Activated CD8-positive, alpha-beta memory T cell treated with anti-CD3 and anti-CD28 coated beads, Interleukin-2, amount 50 U/mL, for 24 hours (primary cell): ENCODE measurements around the gene EFCAB12.
"Not testable (repeated sequence)": the region's sequence is repeated elsewhere in the genome, so short reads cannot be mapped to it uniquely, and the experiment has no call there.

Experiments used
- DNase-seq: peaks from one replicate; pipeline ENCODE4 v3.0.0-alpha.2; 2020; ENCODE audit errors: extremely low read depth

Gene EFCAB12

GRCh38 chr3:129421236-129421883 is 7.1 kb downstream of the EFCAB12 start:
- no peak for DNase-seq

DNA sequence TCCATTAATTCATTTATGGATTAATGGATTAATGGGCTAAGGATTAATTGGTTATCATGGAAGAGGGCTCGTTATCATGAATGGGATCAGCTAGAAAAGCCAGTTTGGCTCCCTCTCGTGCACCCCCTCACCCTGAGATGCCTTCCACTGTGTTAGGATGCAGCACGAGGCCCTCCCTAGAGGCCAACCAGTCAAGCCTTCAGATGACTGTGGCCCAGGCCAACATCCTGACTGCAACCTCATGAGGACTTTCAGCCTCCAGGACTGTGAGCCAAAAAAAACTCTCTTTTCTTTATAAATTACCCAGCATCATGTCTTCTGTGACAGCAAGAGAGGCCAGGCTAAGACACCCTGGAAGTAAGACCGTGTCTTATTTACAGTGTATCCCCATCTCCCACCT is 9.0 kb downstream of the EFCAB12 start:
- DNase-seq, result no peak

GRCh38 chr3:129418041-129418973 is 10.1 kb downstream of the EFCAB12 start:
- no peak for DNase-seq

DNA sequence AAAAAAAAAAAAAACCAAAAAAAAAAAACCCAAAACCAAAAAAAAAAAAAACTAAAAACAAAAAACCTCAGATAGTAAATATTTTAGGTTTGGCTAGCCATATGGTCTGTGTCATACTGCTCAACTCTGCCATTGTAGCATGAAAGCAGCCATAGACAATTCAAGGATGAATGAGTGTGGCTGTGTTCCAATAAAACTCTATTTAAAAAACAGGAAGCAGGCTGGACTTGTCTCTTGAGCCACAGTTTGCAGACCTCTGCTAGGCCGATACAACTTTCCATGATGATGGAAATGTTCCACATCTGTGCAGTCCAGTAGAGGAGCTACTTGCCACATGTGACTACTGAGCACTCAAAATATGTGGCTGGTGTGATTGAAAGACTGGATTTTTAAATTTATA is 11.1 kb downstream of the EFCAB12 start:
- no peak for DNase-seq

GRCh38 chr3:129416415-129416814 is 12.0 kb downstream of the EFCAB12 start:
- DNase-seq, result no peak

DNA sequence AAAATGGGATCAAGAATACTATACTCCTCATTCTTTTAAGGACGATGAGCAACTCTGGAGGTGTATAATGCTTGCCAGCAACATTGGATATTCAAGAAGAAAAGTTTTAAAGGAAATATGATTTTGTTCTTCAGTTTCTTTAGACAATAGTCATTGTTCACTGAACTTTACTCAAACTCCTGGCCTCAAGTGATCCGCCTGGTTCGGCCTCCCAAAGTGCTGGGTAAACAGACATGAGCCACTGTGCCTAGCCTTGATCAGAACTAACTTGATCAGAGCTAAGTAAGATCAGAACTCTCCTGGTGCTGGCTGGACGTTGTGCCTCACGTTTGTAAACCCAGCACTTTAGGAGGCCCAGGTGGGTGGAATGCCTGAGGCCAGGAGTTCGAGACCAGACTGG is 12.6 kb downstream of the EFCAB12 start:
- no peak for DNase-seq

- no peak for DNase-seq
Observed at GRCh38 chr3:129415378-129415777, 13.1 kb downstream of the EFCAB12 start.

GRCh38 chr3:129413687-129414506 is 14.5 kb downstream of the EFCAB12 start:
- no peak for DNase-seq

GRCh38 chr3:129413238-129413637 is 15.2 kb downstream of the EFCAB12 start:
- not testable (repeated sequence) for DNase-seq

GRCh38 chr3:129412542-129413198 is 15.8 kb downstream of the EFCAB12 start:
- DNase-seq, result no peak

DNA sequence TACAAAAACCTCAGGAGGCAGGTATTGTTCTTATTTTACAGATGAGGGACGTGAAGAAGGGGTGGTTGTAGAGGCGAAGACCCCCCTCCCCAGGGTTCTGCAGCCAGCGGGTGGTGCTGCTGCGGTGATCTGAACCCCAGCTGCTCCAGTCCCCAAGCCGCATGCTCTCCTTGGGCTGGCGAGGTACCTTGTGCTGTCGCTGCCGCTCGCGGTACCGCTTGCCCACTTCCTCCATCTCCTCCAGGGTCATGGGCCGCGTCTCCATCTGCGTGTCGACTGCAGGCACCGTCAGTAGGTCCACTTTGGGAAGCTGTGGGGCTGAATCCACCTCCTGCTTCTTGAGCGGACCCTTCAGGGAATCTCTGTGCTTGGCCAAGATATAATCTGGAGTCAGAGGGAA is 17.5 kb downstream of the EFCAB12 start:
- DNase-seq, result no peak

- no peak for DNase-seq
Observed at GRCh38 chr3:129409541-129409940, 18.9 kb downstream of the EFCAB12 start.

DNA sequence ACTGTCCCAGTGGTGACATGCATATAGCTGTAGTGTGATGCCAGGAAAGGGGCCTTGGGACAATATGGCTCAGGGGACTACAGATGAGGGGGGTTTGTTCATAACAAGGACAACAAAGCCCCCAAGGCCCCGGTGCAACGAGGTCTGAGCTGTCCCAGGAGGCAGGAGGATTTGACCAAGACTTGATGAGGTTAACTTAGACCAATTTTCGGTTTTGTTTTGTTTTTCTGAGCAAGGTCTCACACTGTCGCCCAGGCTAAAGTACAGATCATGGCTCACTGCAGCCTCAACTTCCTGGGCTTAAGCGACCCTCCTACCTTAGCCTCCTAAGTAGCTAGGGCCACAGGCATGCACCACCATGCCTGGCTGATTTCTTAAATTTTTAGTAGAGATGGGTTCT is 23.8 kb downstream of the EFCAB12 start:
- no peak for DNase-seq

- DNase-seq, result no peak
Observed at GRCh38 chr3:129404130-129404529, 24.3 kb downstream of the EFCAB12 start.

DNA sequence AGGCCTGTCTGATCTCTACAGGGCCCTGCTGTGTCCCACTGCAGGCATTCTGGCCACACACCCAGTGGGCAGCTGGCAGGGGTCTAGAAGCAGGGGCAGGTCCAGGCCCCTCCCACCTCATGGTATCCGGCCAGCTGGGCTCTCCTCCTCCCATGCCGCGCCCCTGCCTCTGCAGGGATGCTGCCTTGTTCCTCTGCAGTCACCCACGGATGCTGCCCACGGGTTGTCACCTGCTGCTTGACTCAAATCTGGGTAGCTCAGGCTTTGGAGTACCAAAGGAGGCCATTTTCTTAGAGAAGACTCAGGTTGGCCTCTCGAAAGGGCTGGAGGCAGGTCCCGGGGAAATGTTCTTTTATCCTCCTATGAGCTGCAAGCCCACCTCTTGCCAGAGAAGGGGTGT is 25.0 kb downstream of the EFCAB12 start:
- DNase-seq, result no peak

DNA sequence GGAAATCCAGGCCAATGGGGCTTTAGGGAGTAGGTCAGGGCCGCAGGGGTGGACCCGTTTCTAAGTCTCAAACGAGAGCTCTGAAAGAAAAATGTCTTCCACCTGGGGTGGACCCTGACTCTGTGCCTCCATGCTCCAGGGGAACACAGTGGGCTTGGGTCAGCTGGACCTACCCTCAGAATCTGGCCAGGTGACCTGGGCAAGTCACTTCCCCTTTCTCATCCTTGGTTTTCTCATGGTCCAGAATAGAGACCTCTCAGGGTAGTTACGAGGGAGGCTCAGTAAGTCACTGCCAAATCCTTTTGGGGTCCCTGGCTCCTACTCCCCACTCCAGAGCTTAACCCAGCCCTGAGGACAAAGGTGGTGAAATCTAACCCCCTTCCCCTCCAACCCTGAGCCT is 25.8 kb downstream of the EFCAB12 start:
- no peak for DNase-seq

DNA sequence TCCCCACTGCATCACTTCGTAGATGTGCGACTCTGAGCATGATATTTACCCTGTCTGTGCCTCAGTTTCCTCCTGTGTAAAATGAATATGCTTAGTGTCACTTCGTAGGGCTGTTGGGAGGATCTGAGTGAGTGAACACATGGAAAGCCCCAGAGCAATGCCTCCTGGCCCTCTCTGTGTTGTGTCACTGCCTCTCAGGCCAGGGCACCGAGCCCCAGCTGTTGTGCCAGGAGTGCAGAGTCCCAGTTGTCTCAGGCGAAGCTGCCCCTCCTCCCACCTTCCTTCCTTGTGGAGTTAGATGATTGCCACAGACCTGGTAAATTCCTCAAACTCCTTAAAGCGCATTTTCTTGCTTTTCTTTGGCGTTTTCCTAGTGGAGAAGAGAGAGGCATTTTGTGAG is 26.2 kb downstream of the EFCAB12 start:
- DNase-seq, result no peak

DNA sequence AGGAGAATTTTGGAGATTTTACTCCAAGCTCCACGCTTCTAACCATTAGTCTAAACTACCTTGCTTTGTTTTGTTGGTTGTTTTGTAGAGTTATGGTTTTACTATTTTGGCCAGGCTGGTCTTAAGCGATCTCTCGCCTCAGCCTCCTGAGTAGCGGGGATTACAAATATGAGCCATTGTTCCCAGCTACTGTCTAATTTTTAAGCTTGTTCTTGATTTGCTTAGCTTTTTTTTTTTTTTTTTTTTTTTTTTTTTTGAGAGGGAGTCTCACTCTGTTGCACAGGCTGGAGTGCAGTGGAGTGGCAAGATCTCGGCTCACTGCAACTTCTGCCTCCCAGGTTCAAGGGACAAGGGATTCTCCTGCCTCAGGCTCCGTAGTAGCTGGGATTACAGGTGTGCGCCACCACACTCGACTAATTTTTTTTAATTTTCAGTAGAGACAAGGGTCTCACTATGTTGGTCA is 28.5 kb downstream of the EFCAB12 start:
- no peak for DNase-seq

DNA sequence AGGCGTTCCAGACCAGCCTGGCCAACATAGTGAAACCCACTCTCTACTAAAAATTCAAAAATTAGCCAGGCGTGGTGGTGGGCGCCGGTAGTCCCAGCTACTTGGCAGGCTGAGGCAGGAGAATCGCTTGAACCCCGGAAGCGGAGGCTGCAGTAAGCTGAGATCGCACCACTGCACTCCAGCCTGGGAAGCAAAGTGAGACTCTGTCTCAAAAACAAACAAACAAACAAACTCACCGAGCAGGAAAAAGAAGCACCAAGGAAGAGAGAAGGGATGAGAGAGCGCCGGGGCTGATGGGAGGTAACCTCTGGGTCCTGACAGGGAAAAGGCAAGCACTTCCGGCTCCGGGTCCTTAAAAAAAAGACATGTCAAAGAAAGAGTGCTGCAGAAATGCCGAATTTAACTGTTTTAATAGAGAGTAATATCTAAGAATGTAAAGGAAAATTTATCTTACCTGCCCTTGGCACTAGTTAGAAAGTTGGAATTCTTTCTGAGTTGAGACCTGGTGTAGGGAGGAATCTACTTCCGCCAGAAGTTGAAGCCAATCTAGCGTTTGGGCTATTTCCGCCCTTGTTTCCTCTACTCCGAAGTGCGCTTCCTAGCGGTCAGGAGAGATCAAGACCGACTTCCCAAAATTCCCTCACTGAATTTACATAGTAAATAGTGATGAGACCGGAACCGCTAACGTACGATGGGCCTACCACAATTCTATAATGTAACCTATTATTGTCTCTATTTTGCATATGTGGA is 29.1 kb downstream of the EFCAB12 start:
- peak; percentile 37 for DNase-seq

- DNase-seq, result no peak
Observed at GRCh38 chr3:129398803-129399144, 29.7 kb downstream of the EFCAB12 start.
